ENCODE measurements around the gene SVEP1. TPM values are rescaled to one million over a fixed set of nuclear protein-coding genes. Genes with fewer than 3 reads are reported as not detected.

Gene SVEP1
- polyA plus RNA-seq, 1 of the 3 experiments (the other 2 are of a cell fraction) = 0.10 TPM

DNA sequence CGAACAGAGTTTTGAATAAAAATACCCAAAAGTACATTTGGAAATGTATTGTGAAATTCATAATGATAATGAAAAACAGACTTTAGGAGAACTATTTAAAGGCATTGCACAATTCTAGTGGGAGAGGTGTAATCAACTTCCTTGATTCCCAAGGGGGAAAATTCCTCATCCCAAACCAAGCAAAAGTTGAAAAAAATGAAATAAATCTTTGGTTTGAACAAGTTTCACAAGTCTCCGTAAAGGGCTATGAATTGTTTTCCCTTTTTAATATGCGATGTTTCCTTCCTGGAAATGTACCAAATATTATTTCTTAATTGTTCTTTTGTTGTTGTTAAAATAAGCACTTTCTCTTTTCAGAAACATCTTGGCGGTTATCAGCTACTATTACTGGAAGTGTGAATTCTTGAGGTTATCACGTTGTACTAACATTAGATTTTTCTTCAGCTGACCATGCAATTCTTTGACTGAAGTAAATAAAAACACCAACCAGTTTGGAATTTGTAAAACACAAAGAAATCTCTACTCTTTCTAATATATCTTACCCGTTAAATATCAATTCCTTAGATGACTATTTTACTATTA is 59.3 kb downstream of the SVEP1 start:
- Histone ChIP-seq H3K4me2 (no peak overlapping the region), H3K4me1 (ENCODE audit: control insufficient read depth in 1 of 2, insufficient read depth in 2 of 2, low read depth in 1 of 2, low read length in 1 of 2) (peaks cover 0 to 10% of the 10 kb centered on the region in 2 experiments; a peak in 1 of 4 replicates), H3K36me3 (replicated peaks in 1 of 2; ENCODE audit: control insufficient read depth in 1 of 2, insufficient read depth in 2 of 2, low read length in 1 of 2) (no peaks in the 10 kb centered on the region), H4K20me1 (ENCODE audit: insufficient read depth) (no peaks in the 10 kb centered on the region), H3K9ac (no peak overlapping the region), H3K9me2 (no peaks in the 10 kb centered on the region), H3K4me3 (ENCODE audit: low read depth in 2 of 2, low read length in 1 of 2) (no peak overlapping the region), H3K27ac (ENCODE audit: low read depth in 2 of 2, low read length in 1 of 2) (no peak overlapping the region), H2AFZ (ENCODE audit: low read depth) (no peak overlapping the region), H3K27me3 (ENCODE audit: insufficient read depth) (no peaks in the 10 kb centered on the region), H3F3A (replicated peaks; ENCODE audit: insufficient read depth) (no peaks in the 10 kb centered on the region), H3K9me3 (no peaks in the 10 kb centered on the region), H3K79me2 (ENCODE audit: insufficient read depth) (no peaks in the 10 kb centered on the region)
- ChIA-PET CTCF (no interaction called here), POLR2A (no interaction called here)
- WGBS (ENCODE audit: low lambda C conversion rate) = 56% methylated on average over 6 of the region's 6 CpGs
- TF ChIP-seq MXI1 (IDR thresholded peaks at IDR 0.05; ENCODE audit: low read depth, low read length) = no peak
- no peak for TF ChIP-seq EP300 (IDR thresholded peaks at IDR 0.05; ENCODE audit: borderline replicate concordance in 1 of 2, low read depth in 1 of 2, low read length in 1 of 2)
- TF ChIP-seq, protein P1, sequence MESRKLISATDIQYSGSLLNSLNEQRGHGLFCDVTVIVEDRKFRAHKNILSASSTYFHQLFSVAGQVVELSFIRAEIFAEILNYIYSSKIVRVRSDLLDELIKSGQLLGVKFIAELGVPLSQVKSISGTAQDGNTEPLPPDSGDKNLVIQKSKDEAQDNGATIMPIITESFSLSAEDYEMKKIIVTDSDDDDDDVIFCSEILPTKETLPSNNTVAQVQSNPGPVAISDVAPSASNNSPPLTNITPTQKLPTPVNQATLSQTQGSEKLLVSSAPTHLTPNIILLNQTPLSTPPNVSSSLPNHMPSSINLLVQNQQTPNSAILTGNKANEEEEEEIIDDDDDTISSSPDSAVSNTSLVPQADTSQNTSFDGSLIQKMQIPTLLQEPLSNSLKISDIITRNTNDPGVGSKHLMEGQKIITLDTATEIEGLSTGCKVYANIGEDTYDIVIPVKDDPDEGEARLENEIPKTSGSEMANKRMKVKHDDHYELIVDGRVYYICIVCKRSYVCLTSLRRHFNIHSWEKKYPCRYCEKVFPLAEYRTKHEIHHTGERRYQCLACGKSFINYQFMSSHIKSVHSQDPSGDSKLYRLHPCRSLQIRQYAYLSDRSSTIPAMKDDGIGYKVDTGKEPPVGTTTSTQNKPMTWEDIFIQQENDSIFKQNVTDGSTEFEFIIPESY (IDR thresholded peaks at IDR 0.05; ENCODE audit: borderline replicate concordance, low read depth) = no peak
- TF ChIP-seq EZH2phosphoT487 (IDR thresholded peaks at IDR 0.05; ENCODE audit: borderline replicate concordance, low read depth) = no peak
- TF ChIP-seq, protein P2, sequence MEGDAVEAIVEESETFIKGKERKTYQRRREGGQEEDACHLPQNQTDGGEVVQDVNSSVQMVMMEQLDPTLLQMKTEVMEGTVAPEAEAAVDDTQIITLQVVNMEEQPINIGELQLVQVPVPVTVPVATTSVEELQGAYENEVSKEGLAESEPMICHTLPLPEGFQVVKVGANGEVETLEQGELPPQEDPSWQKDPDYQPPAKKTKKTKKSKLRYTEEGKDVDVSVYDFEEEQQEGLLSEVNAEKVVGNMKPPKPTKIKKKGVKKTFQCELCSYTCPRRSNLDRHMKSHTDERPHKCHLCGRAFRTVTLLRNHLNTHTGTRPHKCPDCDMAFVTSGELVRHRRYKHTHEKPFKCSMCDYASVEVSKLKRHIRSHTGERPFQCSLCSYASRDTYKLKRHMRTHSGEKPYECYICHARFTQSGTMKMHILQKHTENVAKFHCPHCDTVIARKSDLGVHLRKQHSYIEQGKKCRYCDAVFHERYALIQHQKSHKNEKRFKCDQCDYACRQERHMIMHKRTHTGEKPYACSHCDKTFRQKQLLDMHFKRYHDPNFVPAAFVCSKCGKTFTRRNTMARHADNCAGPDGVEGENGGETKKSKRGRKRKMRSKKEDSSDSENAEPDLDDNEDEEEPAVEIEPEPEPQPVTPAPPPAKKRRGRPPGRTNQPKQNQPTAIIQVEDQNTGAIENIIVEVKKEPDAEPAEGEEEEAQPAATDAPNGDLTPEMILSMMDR (IDR thresholded peaks at IDR 0.05) = no peak
- no peak for TF ChIP-seq NRF1 (IDR thresholded peaks at IDR 0.05; ENCODE audit: low read depth, low read length)
- no peak for TF ChIP-seq TEAD4 (IDR thresholded peaks at IDR 0.05; ENCODE audit: borderline replicate concordance, insufficient read depth)
- TF ChIP-seq RFX5 (IDR thresholded peaks at IDR 0.05; ENCODE audit: low read length) = no peak
- TF ChIP-seq, protein P3, sequence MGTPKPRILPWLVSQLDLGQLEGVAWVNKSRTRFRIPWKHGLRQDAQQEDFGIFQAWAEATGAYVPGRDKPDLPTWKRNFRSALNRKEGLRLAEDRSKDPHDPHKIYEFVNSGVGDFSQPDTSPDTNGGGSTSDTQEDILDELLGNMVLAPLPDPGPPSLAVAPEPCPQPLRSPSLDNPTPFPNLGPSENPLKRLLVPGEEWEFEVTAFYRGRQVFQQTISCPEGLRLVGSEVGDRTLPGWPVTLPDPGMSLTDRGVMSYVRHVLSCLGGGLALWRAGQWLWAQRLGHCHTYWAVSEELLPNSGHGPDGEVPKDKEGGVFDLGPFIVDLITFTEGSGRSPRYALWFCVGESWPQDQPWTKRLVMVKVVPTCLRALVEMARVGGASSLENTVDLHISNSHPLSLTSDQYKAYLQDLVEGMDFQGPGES (IDR thresholded peaks at IDR 0.05; ENCODE audit: low read depth, low read length) = no peak
- DNase-seq = no peak

- CTCF ChIA-PET = no interaction called here
- WGBS (ENCODE audit: low lambda C conversion rate) = 51% methylated on average over 5 of the region's 5 CpGs
These were observed 62.1 kb downstream of the SVEP1 start for GRCh38 chr9:110517483-110517882.

More at GRCh38 chr9:110517483-110517882, 62.1 kb downstream of the SVEP1 start:
- Histone ChIP-seq H3K79me2 (ENCODE audit: insufficient read depth) (no peaks in the 10 kb centered on the region), H4K20me1 (ENCODE audit: insufficient read depth) (no peaks in the 10 kb centered on the region), H3K27me3 (ENCODE audit: insufficient read depth) (no peaks in the 10 kb centered on the region), H3K4me1 (ENCODE audit: control insufficient read depth in 1 of 2, insufficient read depth in 2 of 2, low read depth in 1 of 2, low read length in 1 of 2) (peaks cover 0 to 10% of the 10 kb centered on the region in 2 experiments; a peak in 1 of 4 replicates), H2AFZ (ENCODE audit: low read depth) (no peak overlapping the region), H3K36me3 (replicated peaks in 1 of 2; ENCODE audit: control insufficient read depth in 1 of 2, insufficient read depth in 2 of 2, low read length in 1 of 2) (no peaks in the 10 kb centered on the region), H3K9ac (no peak overlapping the region), H3K27ac (ENCODE audit: low read depth in 2 of 2, low read length in 1 of 2) (no peak overlapping the region), H3K4me3 (ENCODE audit: low read depth in 2 of 2, low read length in 1 of 2) (no peak overlapping the region), H3F3A (replicated peaks; ENCODE audit: insufficient read depth) (no peaks in the 10 kb centered on the region), H3K9me2 (no peaks in the 10 kb centered on the region), H3K4me2 (no peak overlapping the region), H3K9me3 (no peaks in the 10 kb centered on the region)
- no peak for DNase-seq
- POLR2A ChIA-PET = no interaction called here
- no peak for TF ChIP-seq MEF2A (IDR thresholded peaks at IDR 0.05; ENCODE audit: borderline replicate concordance, low read depth)
- TF ChIP-seq TEAD4 (IDR thresholded peaks at IDR 0.05; ENCODE audit: borderline replicate concordance, insufficient read depth) = no peak
- no peak for TF ChIP-seq ELF1 (IDR thresholded peaks at IDR 0.05)
- TF ChIP-seq, protein P4, sequence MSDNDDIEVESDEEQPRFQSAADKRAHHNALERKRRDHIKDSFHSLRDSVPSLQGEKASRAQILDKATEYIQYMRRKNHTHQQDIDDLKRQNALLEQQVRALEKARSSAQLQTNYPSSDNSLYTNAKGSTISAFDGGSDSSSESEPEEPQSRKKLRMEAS (IDR thresholded peaks at IDR 0.05; ENCODE audit: low read depth) = no peak
- TF ChIP-seq RXRA (IDR thresholded peaks at IDR 0.05; ENCODE audit: borderline replicate concordance, low read depth) = no peak
- TF ChIP-seq USF1 (IDR thresholded peaks at IDR 0.05; ENCODE audit: borderline replicate concordance, low read depth) = no peak
- no peak for TF ChIP-seq JUND (IDR thresholded peaks at IDR 0.05)
- TF ChIP-seq NRF1 (IDR thresholded peaks at IDR 0.05; ENCODE audit: low read depth, low read length) = no peak

All from SK-N-SH (cell line).